Measurements from ENCODE around the gene TTLL8.
"Not testable (repeated sequence)": the region's sequence is repeated elsewhere in the genome, so short reads cannot be mapped to it uniquely, and the experiment has no call there.

The TTLL8 gene

DNA sequence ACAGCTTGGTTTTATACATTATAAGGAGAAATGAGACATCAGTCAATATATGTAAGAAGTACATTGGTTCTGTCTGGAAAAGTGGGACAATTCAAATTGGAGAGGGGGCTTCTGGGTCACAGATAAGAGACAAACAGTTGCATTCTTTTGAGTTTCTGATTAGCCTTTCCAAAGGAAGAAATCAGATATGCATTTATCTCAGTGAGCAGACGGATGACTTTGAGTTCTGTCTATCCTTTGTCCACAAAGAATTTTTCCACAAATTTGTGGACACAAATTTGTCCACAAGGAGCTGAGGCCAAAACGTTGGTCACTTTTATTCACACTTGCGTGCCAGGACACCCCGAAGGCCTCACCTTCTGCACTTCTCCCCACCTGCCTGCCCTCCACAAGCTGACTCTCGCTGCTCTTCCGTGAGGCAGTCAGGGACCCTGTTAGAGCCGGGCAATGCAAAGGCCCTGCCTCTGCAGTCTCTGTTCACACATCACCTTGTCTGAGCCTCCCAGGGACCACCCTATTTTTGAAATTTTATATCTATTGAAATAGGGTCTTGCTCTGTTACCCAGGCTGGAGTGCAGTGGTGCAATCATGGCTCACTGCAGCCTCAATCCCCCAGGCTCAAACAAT is 66.1 kb downstream of the TTLL8 start:
- DNase-seq (ENCODE audit: low read depth), result no peak
- TF ChIP-seq, protein P1, sequence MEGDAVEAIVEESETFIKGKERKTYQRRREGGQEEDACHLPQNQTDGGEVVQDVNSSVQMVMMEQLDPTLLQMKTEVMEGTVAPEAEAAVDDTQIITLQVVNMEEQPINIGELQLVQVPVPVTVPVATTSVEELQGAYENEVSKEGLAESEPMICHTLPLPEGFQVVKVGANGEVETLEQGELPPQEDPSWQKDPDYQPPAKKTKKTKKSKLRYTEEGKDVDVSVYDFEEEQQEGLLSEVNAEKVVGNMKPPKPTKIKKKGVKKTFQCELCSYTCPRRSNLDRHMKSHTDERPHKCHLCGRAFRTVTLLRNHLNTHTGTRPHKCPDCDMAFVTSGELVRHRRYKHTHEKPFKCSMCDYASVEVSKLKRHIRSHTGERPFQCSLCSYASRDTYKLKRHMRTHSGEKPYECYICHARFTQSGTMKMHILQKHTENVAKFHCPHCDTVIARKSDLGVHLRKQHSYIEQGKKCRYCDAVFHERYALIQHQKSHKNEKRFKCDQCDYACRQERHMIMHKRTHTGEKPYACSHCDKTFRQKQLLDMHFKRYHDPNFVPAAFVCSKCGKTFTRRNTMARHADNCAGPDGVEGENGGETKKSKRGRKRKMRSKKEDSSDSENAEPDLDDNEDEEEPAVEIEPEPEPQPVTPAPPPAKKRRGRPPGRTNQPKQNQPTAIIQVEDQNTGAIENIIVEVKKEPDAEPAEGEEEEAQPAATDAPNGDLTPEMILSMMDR (IDR thresholded peaks at IDR 0.05; ENCODE audit: low read depth, low read length), result no peak
- TF ChIP-seq, protein P2, sequence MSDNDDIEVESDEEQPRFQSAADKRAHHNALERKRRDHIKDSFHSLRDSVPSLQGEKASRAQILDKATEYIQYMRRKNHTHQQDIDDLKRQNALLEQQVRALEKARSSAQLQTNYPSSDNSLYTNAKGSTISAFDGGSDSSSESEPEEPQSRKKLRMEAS (IDR thresholded peaks at IDR 0.05; ENCODE audit: low read depth, low read length), result no peak
- no peak for TF ChIP-seq MYC (IDR thresholded peaks at IDR 0.05; ENCODE audit: low read depth, low read length)
- TF ChIP-seq POLR2A (IDR thresholded peaks at IDR 0.05; ENCODE audit: extremely low read depth, insufficient read length), result no peak

DNA sequence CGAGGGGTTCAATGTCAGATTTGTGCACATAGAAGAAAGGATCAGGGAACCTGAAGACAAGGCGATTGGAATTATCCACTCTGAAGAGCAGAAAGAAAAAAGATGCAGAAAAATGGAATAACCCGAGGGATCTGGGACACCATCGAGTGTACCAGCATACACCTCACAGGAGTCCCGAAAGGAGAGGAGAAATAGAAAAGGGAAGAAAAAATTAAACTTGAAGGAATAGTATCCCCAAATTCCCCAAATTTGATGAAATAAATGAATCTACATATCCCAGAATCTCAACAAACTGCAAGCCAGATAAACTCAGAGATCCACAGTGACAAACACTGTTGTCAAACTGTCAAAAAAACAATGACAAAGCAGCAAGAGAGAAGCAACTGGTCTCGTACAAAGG is 66.9 kb downstream of the TTLL8 start:
- TF ChIP-seq MYC (IDR thresholded peaks at IDR 0.05; ENCODE audit: low read depth, low read length) (no peak), POLR2A (IDR thresholded peaks at IDR 0.05; ENCODE audit: extremely low read depth, insufficient read length) (no peak)
- TF ChIP-seq, protein P1 (IDR thresholded peaks at IDR 0.05; ENCODE audit: low read depth, low read length), result no peak
- TF ChIP-seq, protein P2 (IDR thresholded peaks at IDR 0.05; ENCODE audit: low read depth, low read length), result no peak
- DNase-seq (ENCODE audit: low read depth), result no peak
- no peak overlapping the region for H3K4me3 ChIP-seq (ENCODE audit: low read depth, low read length)

More for the DNA sequence above, 66.1 kb downstream of the TTLL8 start:
- H3K4me3 ChIP-seq (ENCODE audit: low read depth, low read length), result no peak overlapping the region

DNA sequence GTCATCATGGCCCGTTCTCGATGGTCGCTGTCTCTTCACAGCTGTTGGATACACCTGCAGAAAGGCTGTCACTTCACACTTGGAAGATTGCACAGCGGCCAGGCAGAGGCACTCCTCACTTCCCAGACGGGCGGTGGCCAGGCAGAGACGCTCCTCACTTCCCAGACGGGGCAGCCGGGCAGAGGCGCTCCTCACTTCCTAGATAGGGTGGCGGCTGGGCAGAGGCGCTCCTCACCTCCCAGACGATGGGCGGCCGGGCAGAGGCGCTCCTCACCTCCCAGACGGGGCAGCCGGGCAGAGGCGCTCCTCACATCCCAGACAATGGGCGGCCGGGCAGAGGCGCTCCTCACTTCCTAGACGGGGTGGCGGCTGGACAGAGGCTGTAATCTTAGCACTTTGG is 68.3 kb downstream of the TTLL8 start:
- not testable (repeated sequence) for H3K4me3 ChIP-seq (ENCODE audit: low read depth, low read length); DNase-seq (ENCODE audit: low read depth)

DNA sequence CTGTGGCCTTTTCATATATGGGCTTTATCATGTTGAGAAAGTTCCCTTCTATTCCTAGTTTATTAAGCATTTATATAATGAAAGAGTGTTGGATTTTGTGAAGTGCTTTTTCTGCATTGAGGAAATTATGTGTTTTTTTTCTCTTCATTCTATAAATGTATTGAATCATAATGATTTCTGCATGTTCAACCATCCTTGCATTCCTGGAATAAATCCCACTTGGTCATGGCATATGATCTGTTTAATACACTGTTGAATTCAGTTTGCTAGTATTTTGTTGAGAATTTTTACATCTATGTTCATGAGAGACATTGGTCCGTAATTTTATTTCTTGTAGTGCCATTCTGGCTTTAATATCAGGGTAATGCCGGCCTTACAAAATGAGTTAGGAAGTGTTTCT is 71.8 kb downstream of the TTLL8 start:
- no peak overlapping the region for H3K4me3 ChIP-seq (ENCODE audit: low read depth, low read length)
- TF ChIP-seq, protein P1 (IDR thresholded peaks at IDR 0.05; ENCODE audit: low read depth, low read length), result no peak
- TF ChIP-seq POLR2A (IDR thresholded peaks at IDR 0.05; ENCODE audit: extremely low read depth, insufficient read length) (no peak), MYC (IDR thresholded peaks at IDR 0.05; ENCODE audit: low read depth, low read length) (no peak)
- TF ChIP-seq, protein P2 (IDR thresholded peaks at IDR 0.05; ENCODE audit: low read depth, low read length), result no peak
- no peak for DNase-seq (ENCODE audit: low read depth)

DNA sequence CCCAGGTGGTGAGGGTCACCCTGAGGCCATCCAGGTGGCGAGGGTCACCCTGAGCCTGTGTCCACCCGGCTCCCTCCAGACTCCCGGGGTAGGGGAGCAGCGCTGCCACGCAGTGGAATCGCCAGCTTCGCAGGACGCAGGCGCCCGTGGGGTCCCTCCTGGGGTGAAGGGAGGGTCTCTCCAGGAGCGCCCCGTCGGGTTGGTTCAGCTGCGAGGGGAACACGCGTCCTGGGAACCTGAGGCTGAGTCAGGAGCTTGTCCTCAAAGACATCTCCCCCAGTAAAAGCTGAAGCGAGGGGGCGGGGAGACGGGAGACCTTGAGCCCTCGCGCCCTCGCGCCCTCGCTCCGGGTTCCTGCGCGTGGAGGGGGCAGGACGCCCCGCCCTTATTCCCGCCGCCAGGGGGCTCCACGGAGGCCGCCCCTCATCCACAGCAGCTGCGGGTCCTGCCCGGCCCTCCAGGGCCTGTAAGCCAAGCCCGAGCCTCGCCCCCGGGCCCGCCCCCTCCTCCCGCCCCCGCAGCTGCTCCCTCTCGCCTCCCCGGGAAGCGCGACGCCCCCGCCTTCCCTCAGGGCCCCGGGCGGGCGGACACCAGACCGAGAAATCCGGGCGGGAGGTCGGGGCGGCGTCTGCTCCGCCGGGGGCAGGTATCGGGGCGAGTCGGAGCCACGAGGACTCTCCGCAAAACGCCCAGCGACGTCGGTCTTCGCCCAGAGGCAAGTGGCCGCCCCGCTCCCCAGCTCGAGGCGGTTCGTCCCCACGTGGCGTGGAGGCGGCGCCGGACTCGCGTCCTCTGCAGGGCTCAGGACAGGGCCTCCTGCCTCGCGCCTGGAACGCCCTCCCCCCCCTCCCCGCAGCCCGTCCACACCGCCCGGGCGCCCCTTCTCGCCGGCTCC is 74.7 kb downstream of the TTLL8 start:
- H3K4me3 ChIP-seq (ENCODE audit: low read depth, low read length), result no peak overlapping the region

DNA sequence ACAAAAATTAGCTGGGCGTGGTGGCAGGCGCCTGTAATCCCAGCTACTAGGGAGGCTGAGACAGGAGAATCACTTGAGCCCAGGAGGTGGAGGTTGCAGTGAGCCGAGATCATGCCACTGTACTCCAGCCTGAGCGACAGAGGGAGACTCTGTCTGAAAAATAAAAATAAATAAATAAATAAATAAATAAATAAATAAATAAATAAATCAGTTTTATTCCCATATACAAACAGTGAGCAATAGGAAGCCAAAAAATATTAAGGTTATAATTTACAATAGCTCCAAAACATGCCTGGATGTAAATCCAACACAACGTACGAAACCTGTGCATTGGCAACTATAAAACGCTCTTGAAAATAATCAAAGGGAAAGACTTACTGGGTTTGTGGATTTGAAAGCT is 76.3 kb downstream of the TTLL8 start:
- not testable (repeated sequence) for H3K4me3 ChIP-seq (ENCODE audit: low read depth, low read length); DNase-seq (ENCODE audit: low read depth)

More for the DNA sequence above, 74.7 kb downstream of the TTLL8 start:
- no peak for TF ChIP-seq POLR2A (IDR thresholded peaks at IDR 0.05; ENCODE audit: extremely low read depth, insufficient read length)
- TF ChIP-seq, protein P2 (IDR thresholded peaks at IDR 0.05; ENCODE audit: low read depth, low read length), result no peak
- TF ChIP-seq, protein P1 (IDR thresholded peaks at IDR 0.05; ENCODE audit: low read depth, low read length), result no peak
- no peak for TF ChIP-seq MYC (IDR thresholded peaks at IDR 0.05; ENCODE audit: low read depth, low read length)
- DNase-seq (ENCODE audit: low read depth), result no peak
